Loucy (cell line): Measurements from ENCODE around the gene ARL16.

Experiments
- EZH2phosphoT487 ChIP-seq: fragments of 200-600 bp; IDR thresholded peaks from 2 replicates; pipeline ENCODE4 v1.6.1; 2018; ENCODE audit warnings: antibody characterized with exemption, mild to moderate bottlenecking, moderate library complexity, borderline replicate concordance
- TF ChIP-seq, protein P1 (sequence below): fragments of 200-600 bp; sonication (generic); conservative IDR thresholded peaks from 2 replicates; pipeline ENCODE4 v1.5.1; 2014; ENCODE audit warnings: mild to moderate bottlenecking, antibody characterized with exemption, low read length

DNA sequence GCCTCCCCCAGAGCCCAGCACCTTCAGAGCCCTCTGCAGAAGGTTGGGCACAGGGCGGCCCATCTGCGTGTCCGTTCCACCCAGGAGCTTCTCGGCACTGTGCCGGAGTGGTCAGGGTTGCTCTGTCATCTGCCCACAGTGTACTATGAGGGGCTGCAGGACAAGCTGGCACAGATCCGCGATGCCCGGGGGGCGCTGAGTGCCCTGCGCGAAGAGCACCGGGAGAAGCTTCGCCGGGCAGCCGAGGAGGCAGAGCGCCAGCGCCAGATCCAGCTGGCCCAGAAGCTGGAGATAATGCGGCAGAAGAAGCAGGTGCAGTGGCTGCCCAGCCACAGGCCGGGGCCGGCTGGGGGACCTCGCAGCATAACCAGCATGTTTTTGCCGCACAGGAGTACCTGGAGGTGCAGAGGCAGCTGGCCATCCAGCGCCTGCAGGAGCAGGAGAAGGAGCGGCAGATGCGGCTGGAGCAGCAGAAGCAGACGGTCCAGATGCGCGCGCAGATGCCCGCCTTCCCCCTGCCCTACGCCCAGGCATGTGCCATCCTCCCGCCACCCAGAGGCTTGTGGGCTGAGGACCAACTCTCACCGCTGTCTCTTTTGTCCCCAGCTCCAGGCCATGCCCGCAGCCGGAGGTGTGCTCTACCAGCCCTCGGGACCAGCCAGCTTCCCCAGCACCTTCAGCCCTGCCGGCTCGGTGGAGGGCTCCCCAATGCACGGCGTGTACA, 12.8 kb upstream of the ARL16 start:
- TF ChIP-seq, protein P1, sequence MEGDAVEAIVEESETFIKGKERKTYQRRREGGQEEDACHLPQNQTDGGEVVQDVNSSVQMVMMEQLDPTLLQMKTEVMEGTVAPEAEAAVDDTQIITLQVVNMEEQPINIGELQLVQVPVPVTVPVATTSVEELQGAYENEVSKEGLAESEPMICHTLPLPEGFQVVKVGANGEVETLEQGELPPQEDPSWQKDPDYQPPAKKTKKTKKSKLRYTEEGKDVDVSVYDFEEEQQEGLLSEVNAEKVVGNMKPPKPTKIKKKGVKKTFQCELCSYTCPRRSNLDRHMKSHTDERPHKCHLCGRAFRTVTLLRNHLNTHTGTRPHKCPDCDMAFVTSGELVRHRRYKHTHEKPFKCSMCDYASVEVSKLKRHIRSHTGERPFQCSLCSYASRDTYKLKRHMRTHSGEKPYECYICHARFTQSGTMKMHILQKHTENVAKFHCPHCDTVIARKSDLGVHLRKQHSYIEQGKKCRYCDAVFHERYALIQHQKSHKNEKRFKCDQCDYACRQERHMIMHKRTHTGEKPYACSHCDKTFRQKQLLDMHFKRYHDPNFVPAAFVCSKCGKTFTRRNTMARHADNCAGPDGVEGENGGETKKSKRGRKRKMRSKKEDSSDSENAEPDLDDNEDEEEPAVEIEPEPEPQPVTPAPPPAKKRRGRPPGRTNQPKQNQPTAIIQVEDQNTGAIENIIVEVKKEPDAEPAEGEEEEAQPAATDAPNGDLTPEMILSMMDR = no peak
- no peak for TF ChIP-seq EZH2phosphoT487
